HepG2 (cell line): ENCODE measurements around the gene ARL10. TPM values are rescaled to one million over a fixed set of nuclear protein-coding genes. Genes with fewer than 3 reads are reported as not detected.

ENCODE experiments used
- ATAC-seq: fragments of 200-7000 bp; cut with Tn5 transposase; 3 replicates; pipeline ENCODE4 v1.9.1; 2020; ENCODE audit warnings: mild to moderate bottlenecking, moderate library complexity
- BruUV-seq: library from RNA; stranded (reverse); fragments of 400-500 nt; replicated peaks from 2 replicates; lab custom pipeline; 2021; lab: Mats Ljungman, UMichigan
- CTCF ChIA-PET: fragments of 300-600 bp; formaldehyde crosslinking; extraction: SDS; loops from one replicate; lab custom pipeline; 2021; ENCODE audit warnings: low total read pairs, inconsistent platforms, low intra/inter-chr PET ratio; lab: Yijun Ruan, JAX
- POLR2A ChIA-PET: fragments of 350-600 bp; sonication (Branson Sonifier 250); formaldehyde crosslinking; loops from one replicate; lab custom pipeline; 2020; ENCODE audit warnings: antibody characterized with exemption, inconsistent platforms; lab: Yijun Ruan, JAX
- DNase-seq: peaks from one replicate; pipeline ENCODE4 v3.0.0-alpha.2; 2015; ENCODE audit warnings: low spot score
- FAIRE-seq: peaks from 3 replicates; lab custom pipeline; 2011; peaks lifted over from hg19 to GRCh38; lab: Jason Lieb, UNC
- H2AFZ ChIP-seq: one replicate; pipeline ENCODE4 v1.6.1; 2011; ENCODE audit warnings: low read length, inconsistent platforms
- H3K27ac ChIP-seq: fragments of 300-600 bp; 3 replicates; pipeline ENCODE4 v1.8.0; 2011; ENCODE audit warnings: mixed run types, mild to moderate bottlenecking, mixed read lengths, low read length, inconsistent platforms; ENCODE audit not compliant: insufficient read depth; ENCODE audit errors: extremely low read length
- H3K27me3 ChIP-seq, 2 experiments: fragments of 200-600 bp in 1 of 2; 2 replicates in 1 of 2; 3 replicates in 1 of 2; pipeline versions ENCODE4 v1.6.0 to v1.8.0; 2011; ENCODE audit warnings: low read length in 2 of 2, mild to moderate bottlenecking in 2 of 2, moderate library complexity in 2 of 2, inconsistent platforms in 1 of 2; ENCODE audit not compliant: insufficient read depth in 2 of 2, control insufficient read depth in 1 of 2
- H3K36me3 ChIP-seq, 2 experiments: fragments of 200-600 bp in 1 of 2; replicated peaks in 1 of 2; 2 replicates in 1 of 2; 3 replicates in 1 of 2; pipeline versions ENCODE4 v1.5.1 to v1.8.0; 2011; ENCODE audit warnings: low read length in 2 of 2, inconsistent platforms in 1 of 2; ENCODE audit not compliant: insufficient read depth in 2 of 2, control insufficient read depth in 1 of 2
- H3K4me1 ChIP-seq: 2 replicates; pipeline ENCODE4 v1.5.1; 2012; ENCODE audit warnings: low read length, inconsistent platforms; ENCODE audit not compliant: insufficient read depth
- H3K4me2 ChIP-seq: 2 replicates; pipeline ENCODE4 v1.6.0; 2011; ENCODE audit warnings: low read depth, low read length, inconsistent platforms
- H3K4me3 ChIP-seq, 3 experiments: fragments of 200-600 bp in 1 of 3; sonication (generic), shearing (Covaris generic) in 1 of 3; replicated peaks in 1 of 3; 2 replicates each; pipeline ENCODE4 v1.5.1; 2011 to 2016; ENCODE audit warnings: low read length in 3 of 3, inconsistent platforms in 2 of 3, low read depth in 2 of 3, mild to moderate bottlenecking in 2 of 3, control low read depth in 1 of 3, mixed read lengths in 1 of 3; ENCODE audit not compliant: insufficient read depth in 1 of 3
- H3K79me2 ChIP-seq: one replicate; pipeline ENCODE4 v1.6.1; 2011; ENCODE audit warnings: low read length, inconsistent platforms; ENCODE audit not compliant: insufficient read depth
- H3K9ac ChIP-seq: 2 replicates; pipeline ENCODE4 v1.6.0; 2011; ENCODE audit warnings: mild to moderate bottlenecking, low read depth, low read length, inconsistent platforms; ENCODE audit not compliant: insufficient read depth
- H3K9me3 ChIP-seq: 2 replicates; pipeline ENCODE4 v1.5.1; 2012; ENCODE audit warnings: mild to moderate bottlenecking, low read length
- H4K20me1 ChIP-seq: 2 replicates; pipeline ENCODE4 v1.6.0; 2011; ENCODE audit warnings: inconsistent platforms, mild to moderate bottlenecking, low read length, moderate library complexity; ENCODE audit not compliant: insufficient read depth
- CREB1 ChIP-seq, 2 experiments: fragments of 450-650 bp in 1 of 2; IDR thresholded peaks; 2 replicates each; pipeline ENCODE4 v1.6.1; 2016 to 2017; ENCODE audit warnings: control low read depth in 1 of 2, mild to moderate bottlenecking in 1 of 2, missing compliant biosample characterization in 1 of 2, missing genetic modification characterization in 1 of 2
- ELF1 ChIP-seq: sonication (generic); formaldehyde crosslinking; IDR thresholded peaks from 2 replicates; pipeline ENCODE4 v1.4.0; 2020; ENCODE audit warnings: missing genetic modification reagents
- HOXA9 ChIP-seq: sonication (generic); formaldehyde crosslinking; IDR thresholded peaks from 2 replicates; pipeline ENCODE4 v1.8.1; 2022; ENCODE audit warnings: missing genetic modification reagents, mild to moderate bottlenecking, moderate library complexity, borderline replicate concordance
- KLF9 ChIP-seq: IDR thresholded peaks from 2 replicates; pipeline ENCODE4 v1.6.1; 2016; ENCODE audit warnings: low read depth
- MZF1 ChIP-seq: sonication (generic); formaldehyde crosslinking; IDR thresholded peaks from 2 replicates; pipeline ENCODE4 v1.8.1; 2023; ENCODE audit warnings: mild to moderate bottlenecking, missing genetic modification reagents, borderline replicate concordance
- NFE2L2 ChIP-seq: fragments of 150-350 bp; IDR thresholded peaks from 2 replicates; pipeline ENCODE4 v1.6.1; 2014; ENCODE audit warnings: low read length
- RFXANK ChIP-seq: IDR thresholded peaks from 2 replicates; pipeline ENCODE4 v1.6.1; 2016
- SMAD9 ChIP-seq: sonication (generic); formaldehyde crosslinking; IDR thresholded peaks from 2 replicates; pipeline ENCODE4 v1.5.1; 2020; ENCODE audit warnings: mild to moderate bottlenecking, missing genetic modification reagents
- ZFP62 ChIP-seq: sonication (generic); formaldehyde crosslinking; IDR thresholded peaks from 2 replicates; pipeline ENCODE4 v1.4.0; 2020; ENCODE audit warnings: missing genetic modification reagents
- ZZZ3 ChIP-seq: sonication (generic); formaldehyde crosslinking; IDR thresholded peaks from 2 replicates; pipeline ENCODE4 v1.4.0; 2020; ENCODE audit warnings: missing genetic modification reagents, mild to moderate bottlenecking, borderline replicate concordance
- WGBS: methylation state at CpG from one replicate; pipeline ENCODE4 v1.1.6; 2017; ENCODE audit warnings: low lambda C conversion rate; 5-methylcytosine and 5-hydroxymethylcytosine counted together
- in situ Hi-C: cut with HindIII; loops from 2 replicates; pipeline ENCODE4 v1.10.0; 2017; ENCODE audit warnings: low pct_unique_long_range_greater_than_20kb; ENCODE audit not compliant: extremely low pct_ligation_motif_present
- intact Hi-C: fragments of 100-400 bp; cut with micrococcal nuclease; formaldehyde crosslinking; loops from one replicate; pipeline ENCODE4 v1.10.0; 2022; ENCODE audit not compliant: unreplicated experiment
- polyA plus RNA-seq, 8 experiments: library from polyadenylated mRNA; depleted of rRNA in 3 of 8; stranded (reverse) in 7 of 8; unstranded in 1 of 8; fragments of >200 nt; fragmentation: Illumina TruSeq in 4 of 8; extraction: Trizol in 4 of 8; gene quantifications; 2 replicates each; pipeline versions ENCODE4 v1.2.1 to v1.2.3, GENCODE V29; 2011 to 2016; ENCODE audit warnings: low read depth in 4 of 8, missing spikeins in 1 of 8, mixed read lengths in 1 of 8; ENCODE audit not compliant: insufficient read depth in 1 of 8
- total RNA-seq, 5 experiments: library from RNA; depleted of rRNA; stranded (reverse); fragments of >200 nt; fragmentation: Illumina TruSeq; extraction: Trizol; gene quantifications; 2 replicates each; pipeline ENCODE4 v1.2.3, GENCODE V29; 2016; ENCODE audit warnings: low read depth in 1 of 5
- TF ChIP-seq, protein P1 (sequence below): sonication (generic); formaldehyde crosslinking; IDR thresholded peaks from 2 replicates; pipeline ENCODE4 v1.4.0; 2020; ENCODE audit warnings: mild to moderate bottlenecking, missing genetic modification reagents
- TF ChIP-seq, protein P2 (sequence below): IDR thresholded peaks from 2 replicates; pipeline ENCODE4 v1.6.1; 2016; ENCODE audit warnings: low read depth, missing genetic modification reagents, missing compliant biosample characterization
- TF ChIP-seq, protein P3 (sequence below): sonication (generic); formaldehyde crosslinking; IDR thresholded peaks from 2 replicates; pipeline ENCODE4 v1.8.0; 2022; ENCODE audit warnings: mild to moderate bottlenecking, missing genetic modification reagents, moderate library complexity
- TF ChIP-seq, protein P4 (sequence below): sonication (generic); formaldehyde crosslinking; IDR thresholded peaks from 2 replicates; pipeline ENCODE4 v1.4.0; 2020; ENCODE audit warnings: low read depth, missing genetic modification reagents

ARL10 gene
- total and polyA plus RNA-seq, 2 of the 13 experiments (the other 11 are each of a cell fraction or from before 2014, with no cell fraction given), result 0.18 to 0.50 TPM

DNA sequence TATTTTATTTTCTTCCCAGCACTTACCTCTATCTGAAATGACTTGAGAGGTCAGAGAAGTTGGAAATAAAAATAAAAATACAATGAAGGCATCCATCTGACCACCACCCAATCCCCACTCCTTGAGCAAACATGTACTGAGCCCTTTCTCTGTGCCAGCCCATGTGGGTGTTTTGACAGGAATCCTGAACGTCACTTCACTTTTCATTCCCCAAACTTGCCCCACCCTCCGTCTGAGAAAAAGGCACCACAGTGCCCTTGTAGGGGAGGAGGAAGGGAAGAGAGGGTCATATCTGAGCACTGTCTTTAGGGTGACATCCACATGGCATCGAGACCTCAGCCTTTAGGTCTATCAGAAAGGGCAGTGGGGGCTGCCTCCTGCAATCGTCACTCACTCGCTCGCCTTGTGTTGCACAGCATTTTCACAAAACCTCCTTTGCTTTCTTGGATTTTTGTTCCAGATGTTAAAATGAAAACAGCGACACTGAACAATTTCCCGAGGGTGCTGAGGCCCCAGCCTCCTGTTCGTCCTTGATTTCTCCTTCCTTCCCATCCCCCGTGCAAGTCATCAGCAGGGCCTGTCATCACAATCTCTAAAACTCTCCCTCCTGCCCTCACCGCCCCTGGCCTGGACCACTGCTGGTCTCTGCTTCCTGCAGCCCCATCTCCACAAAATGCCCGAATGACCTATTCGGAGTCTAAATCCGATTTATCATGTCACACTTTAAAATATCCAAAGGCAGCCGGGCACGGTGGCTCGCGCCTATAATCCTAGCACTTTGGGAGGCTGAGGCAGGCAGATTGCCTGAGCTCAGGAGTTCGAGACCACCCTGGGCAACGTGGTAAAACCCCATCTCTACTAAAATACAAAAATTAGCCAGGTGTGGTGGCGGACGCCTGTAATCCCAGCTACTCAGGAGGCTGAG, 36.3 kb downstream of the ARL10 start:
- Histone ChIP-seq H3K27me3 (no peaks in the 10 kb centered on the region), H4K20me1 (no peaks in the 10 kb centered on the region), H3K36me3 (peaks cover 0 to 2% of the 10 kb centered on the region in 2 experiments; a peak in 2 of 5 replicates), H3K79me2 (no peaks in the 10 kb centered on the region), H3K9ac (no peak overlapping the region), H2AFZ (no peak overlapping the region), H3K9me3 (no peaks in the 10 kb centered on the region), H3K4me1 (peaks cover 25% of the 10 kb centered on the region), H3K4me2 (no peak overlapping the region), H3K27ac (no peak overlapping the region), H3K4me3 (no peak overlapping the region)
- DNase-seq (no peak), ATAC-seq (no peak), FAIRE-seq (no peak)
- CTCF ChIA-PET, result no interaction called here
- WGBS, result 95% methylated on average over 22 of the region's 22 CpGs
- POLR2A ChIA-PET, result no interaction called here
- BruUV-seq, result no TSS peak
- in situ Hi-C loops, result no loop called here
- intact Hi-C loops, result no loop called here
- TF ChIP-seq, protein P1, sequence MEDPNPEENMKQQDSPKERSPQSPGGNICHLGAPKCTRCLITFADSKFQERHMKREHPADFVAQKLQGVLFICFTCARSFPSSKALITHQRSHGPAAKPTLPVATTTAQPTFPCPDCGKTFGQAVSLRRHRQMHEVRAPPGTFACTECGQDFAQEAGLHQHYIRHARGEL (CRISPR knock-in tag), result no peak
- TF ChIP-seq SMAD9 (CRISPR knock-in tag) (no peak), RFXANK (no peak), KLF9 (CRISPR knock-in tag) (no peak), CREB1 (IDR thresholded peaks at IDR 0.05) (no peak), CREB1 (CRISPR knock-in tag; IDR thresholded peaks at IDR 0.05) (no peak), HOXA9 (CRISPR knock-in tag) (no peak), ZZZ3 (no peak), ZFP62 (no peak), ELF1 (CRISPR knock-in tag) (no peak), NFE2L2 (no peak), MZF1 (CRISPR knock-in tag) (no peak)
- TF ChIP-seq, protein P2, sequence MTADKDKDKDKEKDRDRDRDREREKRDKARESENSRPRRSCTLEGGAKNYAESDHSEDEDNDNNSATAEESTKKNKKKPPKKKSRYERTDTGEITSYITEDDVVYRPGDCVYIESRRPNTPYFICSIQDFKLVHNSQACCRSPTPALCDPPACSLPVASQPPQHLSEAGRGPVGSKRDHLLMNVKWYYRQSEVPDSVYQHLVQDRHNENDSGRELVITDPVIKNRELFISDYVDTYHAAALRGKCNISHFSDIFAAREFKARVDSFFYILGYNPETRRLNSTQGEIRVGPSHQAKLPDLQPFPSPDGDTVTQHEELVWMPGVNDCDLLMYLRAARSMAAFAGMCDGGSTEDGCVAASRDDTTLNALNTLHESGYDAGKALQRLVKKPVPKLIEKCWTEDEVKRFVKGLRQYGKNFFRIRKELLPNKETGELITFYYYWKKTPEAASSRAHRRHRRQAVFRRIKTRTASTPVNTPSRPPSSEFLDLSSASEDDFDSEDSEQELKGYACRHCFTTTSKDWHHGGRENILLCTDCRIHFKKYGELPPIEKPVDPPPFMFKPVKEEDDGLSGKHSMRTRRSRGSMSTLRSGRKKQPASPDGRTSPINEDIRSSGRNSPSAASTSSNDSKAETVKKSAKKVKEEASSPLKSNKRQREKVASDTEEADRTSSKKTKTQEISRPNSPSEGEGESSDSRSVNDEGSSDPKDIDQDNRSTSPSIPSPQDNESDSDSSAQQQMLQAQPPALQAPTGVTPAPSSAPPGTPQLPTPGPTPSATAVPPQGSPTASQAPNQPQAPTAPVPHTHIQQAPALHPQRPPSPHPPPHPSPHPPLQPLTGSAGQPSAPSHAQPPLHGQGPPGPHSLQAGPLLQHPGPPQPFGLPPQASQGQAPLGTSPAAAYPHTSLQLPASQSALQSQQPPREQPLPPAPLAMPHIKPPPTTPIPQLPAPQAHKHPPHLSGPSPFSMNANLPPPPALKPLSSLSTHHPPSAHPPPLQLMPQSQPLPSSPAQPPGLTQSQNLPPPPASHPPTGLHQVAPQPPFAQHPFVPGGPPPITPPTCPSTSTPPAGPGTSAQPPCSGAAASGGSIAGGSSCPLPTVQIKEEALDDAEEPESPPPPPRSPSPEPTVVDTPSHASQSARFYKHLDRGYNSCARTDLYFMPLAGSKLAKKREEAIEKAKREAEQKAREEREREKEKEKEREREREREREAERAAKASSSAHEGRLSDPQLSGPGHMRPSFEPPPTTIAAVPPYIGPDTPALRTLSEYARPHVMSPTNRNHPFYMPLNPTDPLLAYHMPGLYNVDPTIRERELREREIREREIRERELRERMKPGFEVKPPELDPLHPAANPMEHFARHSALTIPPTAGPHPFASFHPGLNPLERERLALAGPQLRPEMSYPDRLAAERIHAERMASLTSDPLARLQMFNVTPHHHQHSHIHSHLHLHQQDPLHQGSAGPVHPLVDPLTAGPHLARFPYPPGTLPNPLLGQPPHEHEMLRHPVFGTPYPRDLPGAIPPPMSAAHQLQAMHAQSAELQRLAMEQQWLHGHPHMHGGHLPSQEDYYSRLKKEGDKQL (CRISPR knock-in tag), result no peak
- TF ChIP-seq, protein P3, sequence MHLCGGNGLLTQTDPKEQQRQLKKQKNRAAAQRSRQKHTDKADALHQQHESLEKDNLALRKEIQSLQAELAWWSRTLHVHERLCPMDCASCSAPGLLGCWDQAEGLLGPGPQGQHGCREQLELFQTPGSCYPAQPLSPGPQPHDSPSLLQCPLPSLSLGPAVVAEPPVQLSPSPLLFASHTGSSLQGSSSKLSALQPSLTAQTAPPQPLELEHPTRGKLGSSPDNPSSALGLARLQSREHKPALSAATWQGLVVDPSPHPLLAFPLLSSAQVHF (CRISPR knock-in tag), result no peak
- TF ChIP-seq, protein P4, sequence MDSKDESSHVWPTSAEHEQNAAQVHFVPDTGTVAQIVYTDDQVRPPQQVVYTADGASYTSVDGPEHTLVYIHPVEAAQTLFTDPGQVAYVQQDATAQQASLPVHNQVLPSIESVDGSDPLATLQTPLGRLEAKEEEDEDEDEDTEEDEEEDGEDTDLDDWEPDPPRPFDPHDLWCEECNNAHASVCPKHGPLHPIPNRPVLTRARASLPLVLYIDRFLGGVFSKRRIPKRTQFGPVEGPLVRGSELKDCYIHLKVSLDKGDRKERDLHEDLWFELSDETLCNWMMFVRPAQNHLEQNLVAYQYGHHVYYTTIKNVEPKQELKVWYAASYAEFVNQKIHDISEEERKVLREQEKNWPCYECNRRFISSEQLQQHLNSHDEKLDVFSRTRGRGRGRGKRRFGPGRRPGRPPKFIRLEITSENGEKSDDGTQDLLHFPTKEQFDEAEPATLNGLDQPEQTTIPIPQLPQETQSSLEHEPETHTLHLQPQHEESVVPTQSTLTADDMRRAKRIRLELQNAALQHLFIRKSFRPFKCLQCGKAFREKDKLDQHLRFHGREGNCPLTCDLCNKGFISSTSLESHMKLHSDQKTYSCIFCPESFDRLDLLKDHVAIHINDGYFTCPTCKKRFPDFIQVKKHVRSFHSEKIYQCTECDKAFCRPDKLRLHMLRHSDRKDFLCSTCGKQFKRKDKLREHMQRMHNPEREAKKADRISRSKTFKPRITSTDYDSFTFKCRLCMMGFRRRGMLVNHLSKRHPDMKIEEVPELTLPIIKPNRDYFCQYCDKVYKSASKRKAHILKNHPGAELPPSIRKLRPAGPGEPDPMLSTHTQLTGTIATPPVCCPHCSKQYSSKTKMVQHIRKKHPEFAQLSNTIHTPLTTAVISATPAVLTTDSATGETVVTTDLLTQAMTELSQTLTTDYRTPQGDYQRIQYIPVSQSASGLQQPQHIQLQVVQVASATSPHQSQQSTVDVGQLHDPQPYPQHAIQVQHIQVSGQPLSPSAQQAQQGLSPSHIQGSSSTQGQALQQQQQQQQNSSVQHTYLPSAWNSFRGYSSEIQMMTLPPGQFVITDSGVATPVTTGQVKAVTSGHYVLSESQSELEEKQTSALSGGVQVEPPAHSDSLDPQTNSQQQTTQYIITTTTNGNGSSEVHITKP, result no peak
